ENCODE measurements around the gene LIMS3.
"Not testable (repeated sequence)": the region's sequence is repeated elsewhere in the genome, so short reads cannot be mapped to it uniquely, and the experiment has no call there.

- TF ChIP-seq CTCF, POLR2A (IDR thresholded peaks at IDR 0.05): not testable (repeated sequence)
These were observed 15.4 kb downstream of the LIMS3 start for GRCh38 chr2:109913911-109914310.

All from heart left ventricle (tissue), 13 donors.